ENCODE measurements around the gene CACHD1.

GRCh38 chr1:64451440-64451839 is 18.5 kb upstream of the CACHD1 start:
- no peak for TF ChIP-seq POLR2AphosphoS2 (conservative IDR thresholded peaks at IDR 0.05; ENCODE audit: low read length)
- TF ChIP-seq RFX5 (IDR thresholded peaks at IDR 0.05), result no peak
- no peak for TF ChIP-seq ELK1 (IDR thresholded peaks at IDR 0.05; ENCODE audit: low read depth, low read length)
- TF ChIP-seq CTCF (IDR thresholded peaks at IDR 0.05), result no peak
- TF ChIP-seq JUN (IDR thresholded peaks at IDR 0.05), result no peak
- TF ChIP-seq USF2 (IDR thresholded peaks at IDR 0.05), result no peak
- no peak for TF ChIP-seq POLR2A (IDR thresholded peaks at IDR 0.05; ENCODE audit: low read length)
- no peak for TF ChIP-seq MAZ (IDR thresholded peaks at IDR 0.05; ENCODE audit: borderline replicate concordance, low read depth, low read length)
- no peak for TF ChIP-seq EP300 (IDR thresholded peaks at IDR 0.05)
